ENCODE data around the gene ATP8B1.

The ATP8B1 gene

GRCh38 chr18:57807336-57808117, 4.4 kb upstream of the ATP8B1 start:
- no peak for TF ChIP-seq CTCF (IDR thresholded peaks at IDR 0.05; ENCODE audit: insufficient read depth, low read depth, low read length, missing control alignments)
- peak; percentile 20 for DNase-seq (ENCODE audit: low read depth)
- no peak overlapping the region for H3K4me3 ChIP-seq (ENCODE audit: low read length)

GRCh38 chr18:57806978-57807285, 3.8 kb upstream of the ATP8B1 start:
- DNase-seq (ENCODE audit: low read depth) = peak; percentile 60
- H3K4me3 ChIP-seq (ENCODE audit: low read length) = no peak overlapping the region
- no peak for TF ChIP-seq CTCF (IDR thresholded peaks at IDR 0.05; ENCODE audit: insufficient read depth, low read depth, low read length, missing control alignments)

GRCh38 chr18:57806201-57806977, 3.3 kb upstream of the ATP8B1 start:
- TF ChIP-seq CTCF (IDR thresholded peaks at IDR 0.05; ENCODE audit: insufficient read depth, low read depth, low read length, missing control alignments) = no peak
- H3K4me3 ChIP-seq (ENCODE audit: low read length) = no peak overlapping the region
- DNase-seq (ENCODE audit: low read depth) = no peak

- no peak for DNase-seq (ENCODE audit: low read depth)
- no peak overlapping the region for H3K4me3 ChIP-seq (ENCODE audit: low read length)
- TF ChIP-seq CTCF (IDR thresholded peaks at IDR 0.05; ENCODE audit: insufficient read depth, low read depth, low read length, missing control alignments) = no peak
Observed at GRCh38 chr18:57805117-57805516, 2.0 kb upstream of the ATP8B1 start.

- DNase-seq (ENCODE audit: low read depth) = no peak
- H3K4me3 ChIP-seq (ENCODE audit: low read length) = no peak overlapping the region
- TF ChIP-seq CTCF (IDR thresholded peaks at IDR 0.05; ENCODE audit: insufficient read depth, low read depth, low read length, missing control alignments) = no peak
Observed at GRCh38 chr18:57804557-57804956, 1.4 kb upstream of the ATP8B1 start.

- DNase-seq (ENCODE audit: low read depth) = peak; percentile 25
- no peak for TF ChIP-seq CTCF (IDR thresholded peaks at IDR 0.05; ENCODE audit: insufficient read depth, low read depth, low read length, missing control alignments)
- H3K4me3 ChIP-seq (ENCODE audit: low read length) = peak overlapping the region; percentile 88
Observed at GRCh38 chr18:57802213-57803102, 657 bp downstream of the ATP8B1 start.
